ENCODE results near the gene KLHL26.

The KLHL26 gene

GRCh38 chr19:18650021-18650390 is 13.2 kb downstream of the KLHL26 start:
- DNase-seq = no peak

GRCh38 chr19:18650468-18651041 is 13.7 kb downstream of the KLHL26 start:
- no peak for DNase-seq

GRCh38 chr19:18651300-18651699 is 14.5 kb downstream of the KLHL26 start:
- no peak for DNase-seq

GRCh38 chr19:18651733-18652132 is 14.9 kb downstream of the KLHL26 start:
- DNase-seq = no peak

- DNase-seq = no peak
Observed at GRCh38 chr19:18653853-18654252, 17.0 kb downstream of the KLHL26 start.

GRCh38 chr19:18654469-18654868 is 17.6 kb downstream of the KLHL26 start:
- no peak for DNase-seq

- no peak for DNase-seq
Observed at GRCh38 chr19:18655173-18655844, 18.5 kb downstream of the KLHL26 start.

GRCh38 chr19:18656337-18657086 is 19.7 kb downstream of the KLHL26 start:
- DNase-seq = no peak

- peak; percentile 48 for DNase-seq
Observed at GRCh38 chr19:18657590-18658365, 20.9 kb downstream of the KLHL26 start.

GRCh38 chr19:18658366-18658855 is 21.6 kb downstream of the KLHL26 start:
- no peak for DNase-seq

GRCh38 chr19:18659281-18660050 is 22.6 kb downstream of the KLHL26 start:
- DNase-seq = no peak

- no peak for DNase-seq
Observed at GRCh38 chr19:18660051-18660910, 23.5 kb downstream of the KLHL26 start.

- DNase-seq = no peak
Observed at GRCh38 chr19:18660939-18661670, 24.3 kb downstream of the KLHL26 start.

- no peak for DNase-seq
Observed at GRCh38 chr19:18662972-18663732, 26.3 kb downstream of the KLHL26 start.

GRCh38 chr19:18663940-18664530 is 27.2 kb downstream of the KLHL26 start:
- no peak for DNase-seq

- DNase-seq = no peak
Observed at GRCh38 chr19:18665771-18666202, 29.0 kb downstream of the KLHL26 start.

- DNase-seq = no peak
Observed at GRCh38 chr19:18666317-18666716, 29.5 kb downstream of the KLHL26 start.

GRCh38 chr19:18666784-18667183 is 30.0 kb downstream of the KLHL26 start:
- DNase-seq = no peak

- DNase-seq = no peak
Observed at GRCh38 chr19:18667531-18668251, 30.9 kb downstream of the KLHL26 start.

All from NCI-H146 (cell line).